Tibial nerve (tissue), 4 donors: ENCODE measurements around the gene JAZF1. TPM values are rescaled to one million over a fixed set of nuclear protein-coding genes. Genes with fewer than 3 reads are reported as not detected.

ENCODE experiments used
- DNase-seq, 2 donors: peaks; one replicate each; pipeline ENCODE4 v3.0.0-alpha.2; 2019; ENCODE audit warnings: low spot score in 2 of 2
- H3K27ac ChIP-seq, 4 donors: fragments of 200-600 bp; sonication (generic) in 3 of 4; one replicate each; pipeline ENCODE4 v1.5.1; 2017 to 2019; ENCODE audit warnings: mild to moderate bottlenecking in 1 of 4
- H3K27me3 ChIP-seq, 2 donors: fragments of 200-600 bp; sonication (generic) in 1 of 2; one replicate each; pipeline versions ENCODE4 v1.5.1 to v1.6.0; 2017 to 2019
- H3K36me3 ChIP-seq, 3 donors: fragments of 200-600 bp; sonication (generic); one replicate each; pipeline ENCODE4 v1.5.1; 2018 to 2019
- H3K4me1 ChIP-seq, 4 donors: fragments of 200-600 bp; sonication (generic) in 3 of 4; one replicate each; pipeline ENCODE4 v1.5.1; 2017 to 2019
- H3K4me3 ChIP-seq, 4 donors: fragments of 200-600 bp; sonication (generic) in 3 of 4; one replicate each; pipeline ENCODE4 v1.5.1; 2017 to 2019; ENCODE audit warnings: mild to moderate bottlenecking in 1 of 4, moderate library complexity in 1 of 4
- H3K9me3 ChIP-seq, 4 donors: fragments of 200-600 bp; sonication (generic) in 3 of 4; one replicate each; pipeline ENCODE4 v1.5.1; 2017 to 2019
- EP300 ChIP-seq, 2 donors: sonication (generic); formaldehyde crosslinking; IDR thresholded peaks; one replicate each; pipeline ENCODE4 v1.6.1; 2017; ENCODE audit warnings: antibody characterized with exemption in 2 of 2, mild to moderate bottlenecking in 1 of 2
- POLR2A ChIP-seq, 2 donors: fragments of 450-650 bp; IDR thresholded peaks; one replicate each; pipeline ENCODE4 v1.6.1; 2017; ENCODE audit warnings: antibody characterized with exemption in 2 of 2, mild to moderate bottlenecking in 2 of 2, moderate library complexity in 2 of 2
- WGBS, 2 donors: methylation state at CpG; one replicate each; pipeline ENCODE4 v1.1.5; 2018; 5-methylcytosine and 5-hydroxymethylcytosine counted together
- total RNA-seq, 4 donors: library from RNA; depleted of rRNA; stranded (reverse); fragments of >200 nt; gene quantifications; one replicate each; pipeline ENCODE4 v1.1.0, GENCODE V29; 2016
- TF ChIP-seq, protein P1 (sequence below), 5 experiments: fragments of 200-600 bp in 3 of 5; fragments of 450-650 bp in 2 of 5; sonication (generic) in 3 of 5; IDR thresholded peaks; one replicate each; pipeline ENCODE4 v1.5.1; 2016 to 2019; ENCODE audit warnings: antibody characterized with exemption in 5 of 5, mild to moderate bottlenecking in 3 of 5, moderate library complexity in 2 of 5

Gene JAZF1
- total RNA-seq, 4 donors from 2014 or later: 6.9 to 17.5 (median 10.7) TPM

DNA sequence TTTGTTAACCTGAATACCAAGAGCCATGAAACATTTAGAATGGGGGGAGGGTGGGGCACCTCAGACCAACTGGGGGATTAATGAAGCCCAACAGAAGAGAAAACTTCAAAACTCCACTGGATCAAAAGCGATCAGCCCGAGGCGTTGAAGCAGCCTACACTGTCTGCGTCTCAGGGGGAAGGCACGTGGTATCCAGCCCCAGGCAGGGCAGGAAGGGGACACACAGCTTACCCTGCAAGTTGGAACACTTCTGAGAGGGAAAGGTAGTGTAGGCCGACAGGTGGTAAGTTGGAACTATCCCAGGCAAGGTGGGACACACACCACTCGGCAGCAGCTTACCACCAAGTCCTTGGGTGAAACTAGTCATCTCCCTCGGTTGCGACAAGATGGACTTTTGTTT lies 337.7 kb downstream of the JAZF1 start:
- DNase-seq: no peak
- peaks cover 0 to 27% (median 0%) of the 10 kb centered on the region in 3 donors for H3K36me3 ChIP-seq
- no peaks in the 10 kb centered on the region for H3K9me3 ChIP-seq
- WGBS, 2 donors: 45 to 60% methylated on average over 9 of the region's 9 CpGs
- TF ChIP-seq EP300 (IDR thresholded peaks at IDR 0.05): no peak
- TF ChIP-seq POLR2A (IDR thresholded peaks at IDR 0.05): no peak
- TF ChIP-seq, protein P1, sequence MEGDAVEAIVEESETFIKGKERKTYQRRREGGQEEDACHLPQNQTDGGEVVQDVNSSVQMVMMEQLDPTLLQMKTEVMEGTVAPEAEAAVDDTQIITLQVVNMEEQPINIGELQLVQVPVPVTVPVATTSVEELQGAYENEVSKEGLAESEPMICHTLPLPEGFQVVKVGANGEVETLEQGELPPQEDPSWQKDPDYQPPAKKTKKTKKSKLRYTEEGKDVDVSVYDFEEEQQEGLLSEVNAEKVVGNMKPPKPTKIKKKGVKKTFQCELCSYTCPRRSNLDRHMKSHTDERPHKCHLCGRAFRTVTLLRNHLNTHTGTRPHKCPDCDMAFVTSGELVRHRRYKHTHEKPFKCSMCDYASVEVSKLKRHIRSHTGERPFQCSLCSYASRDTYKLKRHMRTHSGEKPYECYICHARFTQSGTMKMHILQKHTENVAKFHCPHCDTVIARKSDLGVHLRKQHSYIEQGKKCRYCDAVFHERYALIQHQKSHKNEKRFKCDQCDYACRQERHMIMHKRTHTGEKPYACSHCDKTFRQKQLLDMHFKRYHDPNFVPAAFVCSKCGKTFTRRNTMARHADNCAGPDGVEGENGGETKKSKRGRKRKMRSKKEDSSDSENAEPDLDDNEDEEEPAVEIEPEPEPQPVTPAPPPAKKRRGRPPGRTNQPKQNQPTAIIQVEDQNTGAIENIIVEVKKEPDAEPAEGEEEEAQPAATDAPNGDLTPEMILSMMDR (IDR thresholded peaks at IDR 0.05): no peak
- peaks cover 0 to 18% (median 1%) of the 10 kb centered on the region in 4 donors for H3K4me1 ChIP-seq
- H3K27ac ChIP-seq: no peak overlapping the region
- no peaks in the 10 kb centered on the region for H3K27me3 ChIP-seq
- no peak overlapping the region for H3K4me3 ChIP-seq

DNA sequence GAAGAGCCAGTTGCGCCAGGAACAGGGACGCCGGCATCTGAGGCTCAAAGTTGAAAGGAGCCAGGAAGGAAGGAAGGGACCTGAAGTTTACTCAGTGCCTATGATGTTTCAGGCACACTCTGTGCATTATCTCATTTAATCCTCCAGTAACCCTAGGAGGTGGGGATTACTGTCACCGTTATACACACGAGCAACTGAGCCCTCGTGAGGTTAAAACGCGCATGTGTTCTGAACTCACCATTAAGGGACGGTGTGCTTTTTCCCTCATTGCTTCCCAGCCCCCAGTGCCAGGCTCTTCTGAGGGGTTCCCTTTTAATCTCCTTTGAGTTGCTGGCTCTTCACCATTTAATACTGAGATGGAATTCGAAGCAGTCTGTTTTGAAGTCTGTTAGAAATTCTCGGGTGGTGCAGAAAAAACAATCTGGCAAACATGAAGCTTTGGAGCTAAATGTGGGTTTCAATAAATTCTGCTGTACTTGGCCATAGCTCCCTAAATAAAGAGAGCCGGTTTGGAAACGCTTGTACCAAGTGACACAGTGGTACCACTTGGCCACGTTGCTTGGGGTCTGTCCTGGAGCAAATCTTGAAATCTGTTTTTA lies 338.4 kb downstream of the JAZF1 start:
- no peak for DNase-seq
- Histone ChIP-seq H3K27ac (no peak overlapping the region), H3K27me3 (no peaks in the 10 kb centered on the region), H3K4me1 (peaks cover 0 to 18% (median 1%) of the 10 kb centered on the region in 4 donors), H3K36me3 (peaks cover 0 to 27% (median 0%) of the 10 kb centered on the region in 3 donors), H3K4me3 (no peak overlapping the region), H3K9me3 (no peaks in the 10 kb centered on the region)
- WGBS, 2 donors: 30 to 43% methylated on average over 14 of the region's 14 CpGs
- no peak for TF ChIP-seq EP300 (IDR thresholded peaks at IDR 0.05)
- no peak for TF ChIP-seq POLR2A (IDR thresholded peaks at IDR 0.05)
- TF ChIP-seq, protein P1 (IDR thresholded peaks at IDR 0.05): no peak

DNA sequence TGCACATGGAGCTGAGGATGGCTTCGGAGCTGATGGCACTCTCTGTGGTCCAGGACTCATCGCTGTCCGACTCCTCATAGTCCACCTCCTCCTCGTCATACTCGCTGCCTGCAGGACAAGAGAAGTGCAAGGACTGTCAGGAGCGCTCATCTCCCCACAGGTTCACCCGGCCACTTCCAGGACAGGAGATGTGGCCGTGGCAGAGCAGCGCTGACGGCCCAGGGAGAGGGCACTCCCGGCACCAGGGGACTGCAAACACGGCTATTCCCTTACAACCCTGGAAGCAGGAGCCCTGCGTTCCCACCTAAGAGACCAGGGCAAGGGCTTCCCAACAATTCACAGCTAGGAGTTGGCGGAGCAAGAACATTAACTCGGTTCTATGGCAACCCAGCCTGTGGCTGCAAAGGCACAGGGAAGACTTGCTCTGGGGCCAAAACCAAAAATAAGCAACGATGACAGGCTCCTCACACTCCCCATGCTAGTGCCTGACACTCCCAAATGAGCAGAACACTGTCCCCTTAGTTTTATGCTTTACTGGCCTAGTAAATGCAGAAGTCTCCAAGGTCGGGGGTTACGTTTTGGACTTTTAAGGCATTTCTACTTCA lies 339.7 kb downstream of the JAZF1 start:
- peaks cover 0 to 18% (median 1%) of the 10 kb centered on the region in 4 donors for H3K4me1 ChIP-seq
- H3K36me3 ChIP-seq: peaks cover 0 to 27% (median 0%) of the 10 kb centered on the region in 3 donors
- no peak overlapping the region for H3K27ac ChIP-seq
- no peaks in the 10 kb centered on the region for H3K27me3 ChIP-seq
- H3K4me3 ChIP-seq: no peak overlapping the region
- H3K9me3 ChIP-seq: no peaks in the 10 kb centered on the region
- no peak for DNase-seq
- WGBS, 2 donors: 92 to 94% methylated on average over 11 to 18 of the region's 18 CpGs
- TF ChIP-seq POLR2A (IDR thresholded peaks at IDR 0.05) (no peak), EP300 (IDR thresholded peaks at IDR 0.05) (no peak)
- TF ChIP-seq, protein P1 (IDR thresholded peaks at IDR 0.05): no peak

DNA sequence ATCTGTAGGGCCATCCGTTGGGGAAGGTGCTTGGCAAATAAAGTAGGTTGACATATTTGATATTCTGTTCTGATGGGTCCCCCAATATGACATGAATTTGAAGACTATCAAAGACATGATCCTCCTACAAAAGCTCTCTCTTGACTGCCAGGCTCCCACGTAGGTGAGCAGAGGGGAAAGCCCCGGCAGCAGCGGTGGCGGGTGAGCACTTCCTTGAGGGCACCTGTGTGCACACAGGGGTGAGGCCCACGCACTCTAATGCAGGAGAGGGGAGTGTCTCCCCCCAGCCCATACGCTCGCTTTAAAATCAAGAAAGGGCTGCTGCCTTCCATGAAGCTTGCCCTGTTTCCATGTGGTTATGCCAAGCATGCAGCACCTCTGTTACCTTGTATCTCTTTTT lies 340.3 kb downstream of the JAZF1 start:
- TF ChIP-seq, protein P1 (IDR thresholded peaks at IDR 0.05): no peak
- TF ChIP-seq POLR2A (IDR thresholded peaks at IDR 0.05): no peak
- TF ChIP-seq EP300 (IDR thresholded peaks at IDR 0.05): no peak
- peaks cover 0 to 18% (median 1%) of the 10 kb centered on the region in 4 donors for H3K4me1 ChIP-seq
- H3K9me3 ChIP-seq: no peaks in the 10 kb centered on the region
- H3K27ac ChIP-seq: no peak overlapping the region
- no peak overlapping the region for H3K4me3 ChIP-seq
- DNase-seq: no peak
- peaks cover 0 to 27% (median 0%) of the 10 kb centered on the region in 3 donors for H3K36me3 ChIP-seq
- WGBS, 2 donors: 85 to 87% methylated on average over 8 of the region's 8 CpGs
- H3K27me3 ChIP-seq: no peaks in the 10 kb centered on the region

DNA sequence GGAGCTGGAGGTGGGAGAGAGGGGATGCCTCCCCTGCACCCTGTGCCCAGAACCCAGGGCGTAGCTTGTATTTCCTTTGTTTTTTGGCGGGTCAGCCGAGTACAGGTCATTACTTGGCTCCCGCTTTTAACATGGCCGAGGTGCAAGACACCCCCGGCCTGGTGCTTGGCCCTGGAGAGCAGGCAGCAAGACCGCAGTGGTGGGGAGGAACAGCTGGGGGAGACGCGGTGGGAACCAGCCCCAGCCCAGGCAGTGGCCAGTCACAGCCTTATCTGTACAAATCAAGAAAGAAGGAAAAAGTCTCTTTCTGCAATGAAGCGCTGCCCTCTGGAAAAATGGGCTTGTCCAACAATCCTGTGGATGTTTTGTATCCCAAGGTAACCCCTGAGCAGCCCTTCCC lies 341.5 kb downstream of the JAZF1 start:
- no peak for DNase-seq
- Histone ChIP-seq H3K27me3 (no peaks in the 10 kb centered on the region), H3K4me3 (no peak overlapping the region), H3K36me3 (peaks cover 0 to 36% (median 0%) of the 10 kb centered on the region in 3 donors), H3K27ac (no peak overlapping the region), H3K4me1 (peaks cover 0 to 18% (median 1%) of the 10 kb centered on the region in 4 donors), H3K9me3 (no peaks in the 10 kb centered on the region)
- TF ChIP-seq, protein P1 (IDR thresholded peaks at IDR 0.05): no peak
- no peak for TF ChIP-seq EP300 (IDR thresholded peaks at IDR 0.05)
- no peak for TF ChIP-seq POLR2A (IDR thresholded peaks at IDR 0.05)
- WGBS, 2 donors: 83% methylated on average over 10 of the region's 10 CpGs
